Transverse colon (tissue), 3 donors: ENCODE results near the gene ADAT2.

Experiments used
- POLR2A ChIP-seq: fragments of 450-650 bp; IDR thresholded peaks from one replicate; pipeline ENCODE4 v1.6.1; 2016; ENCODE audit warnings: antibody characterized with exemption, mild to moderate bottlenecking, moderate library complexity
- TF ChIP-seq, protein P1 (sequence below), 5 experiments: fragments of 200-600 bp in 3 of 5; fragments of 450-650 bp in 2 of 5; sonication (generic) in 3 of 5; IDR thresholded peaks; 1 replicate in 2 of 5; 2 replicates in 3 of 5; pipeline ENCODE4 v1.5.1; 2016 to 2017; ENCODE audit warnings: antibody characterized with exemption in 5 of 5, inconsistent platforms in 3 of 5, mild to moderate bottlenecking in 2 of 5, moderate library complexity in 1 of 5

DNA sequence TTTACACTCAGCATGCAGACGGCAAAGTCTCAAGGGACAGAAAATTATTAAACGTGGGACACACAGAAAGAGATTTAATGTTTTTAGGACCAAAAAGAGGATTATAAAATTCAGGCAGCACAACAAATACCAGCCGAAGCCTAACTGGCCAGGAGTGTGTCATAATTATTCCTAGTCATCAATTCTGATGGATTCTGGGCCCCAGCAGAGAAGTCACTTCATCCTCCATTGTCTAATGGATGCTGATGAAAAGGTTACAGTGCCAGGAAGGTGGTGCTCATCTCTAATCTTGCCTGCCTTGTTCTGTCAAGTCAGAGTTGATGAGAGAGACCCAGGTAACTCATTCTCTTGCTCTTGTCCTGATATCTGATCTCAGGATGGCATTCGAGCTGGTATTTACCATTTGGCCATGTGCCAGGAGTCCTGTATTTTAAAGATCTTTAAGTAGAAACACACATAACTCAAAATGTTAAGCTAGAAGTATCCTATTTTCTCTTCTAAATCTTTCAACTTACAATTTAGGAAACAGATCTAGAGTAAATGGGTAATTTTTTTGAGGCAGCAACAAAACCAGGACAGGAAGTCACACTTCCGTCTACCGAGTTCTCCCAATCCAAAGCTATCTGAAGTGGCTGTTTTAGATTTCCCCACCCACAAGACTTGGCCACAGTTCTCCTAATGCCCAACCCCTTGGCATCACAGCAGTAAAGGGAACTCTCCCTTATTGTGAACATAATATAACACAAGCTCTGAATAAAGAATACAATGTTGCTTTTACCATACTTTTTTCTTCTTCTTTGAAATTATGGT is 50.0 kb downstream of the ADAT2 start:
- TF ChIP-seq, protein P1, sequence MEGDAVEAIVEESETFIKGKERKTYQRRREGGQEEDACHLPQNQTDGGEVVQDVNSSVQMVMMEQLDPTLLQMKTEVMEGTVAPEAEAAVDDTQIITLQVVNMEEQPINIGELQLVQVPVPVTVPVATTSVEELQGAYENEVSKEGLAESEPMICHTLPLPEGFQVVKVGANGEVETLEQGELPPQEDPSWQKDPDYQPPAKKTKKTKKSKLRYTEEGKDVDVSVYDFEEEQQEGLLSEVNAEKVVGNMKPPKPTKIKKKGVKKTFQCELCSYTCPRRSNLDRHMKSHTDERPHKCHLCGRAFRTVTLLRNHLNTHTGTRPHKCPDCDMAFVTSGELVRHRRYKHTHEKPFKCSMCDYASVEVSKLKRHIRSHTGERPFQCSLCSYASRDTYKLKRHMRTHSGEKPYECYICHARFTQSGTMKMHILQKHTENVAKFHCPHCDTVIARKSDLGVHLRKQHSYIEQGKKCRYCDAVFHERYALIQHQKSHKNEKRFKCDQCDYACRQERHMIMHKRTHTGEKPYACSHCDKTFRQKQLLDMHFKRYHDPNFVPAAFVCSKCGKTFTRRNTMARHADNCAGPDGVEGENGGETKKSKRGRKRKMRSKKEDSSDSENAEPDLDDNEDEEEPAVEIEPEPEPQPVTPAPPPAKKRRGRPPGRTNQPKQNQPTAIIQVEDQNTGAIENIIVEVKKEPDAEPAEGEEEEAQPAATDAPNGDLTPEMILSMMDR (IDR thresholded peaks at IDR 0.05) = no peak
- no peak for TF ChIP-seq POLR2A
